Activated CD4-positive, alpha-beta T cell treated with anti-CD3 and anti-CD28 coated beads for 24 hours (primary cell): ENCODE data around the gene CCDC61.

Experiments
- DNase-seq, 2 donors: peaks; one replicate each; pipeline ENCODE4 v3.0.0-alpha.2; 2020; ENCODE audit warnings: low read depth in 2 of 2

CCDC61 gene

GRCh38 chr19:46040125-46040524 is 44.9 kb downstream of the CCDC61 start:
- DNase-seq: no peak

GRCh38 chr19:46040952-46041500 is 45.8 kb downstream of the CCDC61 start, which contains the start of gene IGFL4:
TSS of gene IGFL4 (minus strand) at chr19:46041002. CDS start at chr19:46040962, 40 bp downstream.
- DNase-seq: no peak

- no peak for DNase-seq
These were observed 47.1 kb downstream of the CCDC61 start for GRCh38 chr19:46042252-46042883.

GRCh38 chr19:46043519-46043918 is 48.3 kb downstream of the CCDC61 start:
- no peak for DNase-seq

GRCh38 chr19:46049597-46049996 is 54.3 kb downstream of the CCDC61 start:
- no peak for DNase-seq

GRCh38 chr19:46052896-46053295 is 57.6 kb downstream of the CCDC61 start:
- no peak for DNase-seq

GRCh38 chr19:46056536-46056935 is 61.3 kb downstream of the CCDC61 start:
- DNase-seq: no peak

- no peak for DNase-seq
These were observed 63.5 kb downstream of the CCDC61 start for GRCh38 chr19:46058778-46059177.

GRCh38 chr19:46060012-46060411 is 64.7 kb downstream of the CCDC61 start:
- no peak for DNase-seq

GRCh38 chr19:46063201-46063600 is 67.9 kb downstream of the CCDC61 start:
- no peak for DNase-seq

- no peak for DNase-seq
These were observed 70.3 kb downstream of the CCDC61 start for GRCh38 chr19:46065486-46066071.

- no peak for DNase-seq
These were observed 71.2 kb downstream of the CCDC61 start for GRCh38 chr19:46066471-46066870.

- no peak for DNase-seq
These were observed 72.4 kb downstream of the CCDC61 start for GRCh38 chr19:46067691-46068090.
